Stimulated activated CD8-positive, alpha-beta memory T cell treated with anti-CD3 and anti-CD28 coated beads, Interleukin-12 subunit alpha, Interleukin-12 subunit beta, amount 100 ng/mL, for 4 hours (primary cell): ENCODE results near the gene FNDC3B.

Experiments
- DNase-seq: peaks from one replicate; pipeline ENCODE4 v3.0.0-alpha.2; 2020; ENCODE audit warnings: low read depth

The FNDC3B gene

DNA sequence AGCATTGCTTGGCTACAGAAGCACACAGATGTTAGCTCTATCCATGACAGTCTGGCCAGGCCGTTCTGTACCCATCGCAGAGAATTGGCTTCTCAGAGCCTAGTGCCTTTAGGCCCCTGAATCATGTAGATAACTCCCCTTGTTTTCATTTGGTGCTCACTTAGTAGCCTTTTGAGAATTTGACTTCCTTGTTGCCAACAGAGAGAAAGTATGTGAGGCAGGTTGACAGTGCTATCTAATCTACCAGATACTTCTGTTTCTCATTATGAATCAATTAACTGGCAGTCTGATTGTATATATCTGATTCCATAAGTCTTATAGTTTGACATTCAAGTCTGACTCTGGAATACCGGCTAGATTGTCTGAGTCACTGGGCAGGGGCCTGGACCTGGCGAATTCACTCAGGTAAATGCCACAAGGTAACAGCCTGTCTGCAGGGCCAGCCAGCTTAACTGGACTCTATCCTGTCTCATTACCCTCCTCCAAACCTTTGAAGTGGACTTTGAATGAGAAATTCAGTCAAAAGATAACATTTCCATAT lies 248.6 kb downstream of the FNDC3B start:
- no peak for DNase-seq

DNA sequence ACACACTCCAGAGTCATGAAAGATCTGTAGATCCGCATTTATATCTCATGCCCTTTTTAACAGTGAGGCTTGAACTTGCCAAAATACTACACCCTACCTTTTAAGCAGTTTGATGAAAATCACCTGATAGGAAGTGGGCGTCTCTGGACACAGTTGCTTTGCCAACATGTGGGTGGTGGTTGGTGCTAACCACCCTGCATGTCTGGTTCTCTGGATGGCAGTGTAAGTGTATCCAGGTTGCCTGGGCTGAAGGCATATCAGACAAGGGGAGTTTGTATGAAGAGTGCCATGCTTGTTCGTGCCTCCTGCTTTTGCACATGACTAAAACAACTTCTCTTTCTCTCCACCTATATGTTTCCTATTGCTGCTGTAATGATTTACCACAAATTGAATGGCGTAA lies 249.3 kb downstream of the FNDC3B start:
- DNase-seq: no peak

DNA sequence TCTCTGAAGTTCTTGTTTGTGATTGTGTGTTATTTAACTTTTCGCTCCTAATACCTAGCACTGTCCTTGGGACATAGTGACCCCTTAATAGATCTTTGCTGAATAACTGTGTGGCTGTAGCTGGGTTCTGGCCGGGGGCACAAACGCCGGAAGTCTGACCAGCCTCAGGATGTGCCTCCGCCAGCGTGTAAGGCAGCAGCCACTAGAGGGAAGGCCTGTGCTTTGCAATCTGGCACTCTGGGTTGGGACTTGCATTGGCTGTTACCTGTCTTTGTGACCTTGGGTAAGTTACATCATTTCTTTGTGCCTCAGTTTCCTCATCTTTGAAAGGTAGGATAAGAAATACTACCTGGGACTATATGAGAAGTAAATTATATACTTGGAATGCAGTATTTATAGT lies 250.2 kb downstream of the FNDC3B start:
- no peak for DNase-seq

DNA sequence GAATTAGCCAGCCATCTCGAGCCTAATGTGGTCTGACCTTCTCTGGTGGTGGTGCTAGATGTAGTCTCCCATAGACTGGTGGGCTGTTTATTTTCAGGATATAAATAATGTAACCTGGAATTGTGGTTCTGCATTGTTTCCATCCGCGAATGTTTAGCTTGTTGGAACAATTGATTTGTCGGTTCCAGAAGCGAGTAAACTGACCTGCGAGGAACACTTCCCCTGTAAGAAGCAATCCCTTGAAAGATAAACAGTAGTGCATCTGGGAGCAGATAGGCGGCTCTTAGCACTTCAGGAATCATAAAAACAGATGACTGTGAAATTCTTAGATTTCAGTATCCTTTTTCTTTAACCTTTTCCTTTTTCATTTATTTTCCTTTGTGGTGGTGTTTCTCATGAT lies 251.1 kb downstream of the FNDC3B start:
- DNase-seq: no peak

DNA sequence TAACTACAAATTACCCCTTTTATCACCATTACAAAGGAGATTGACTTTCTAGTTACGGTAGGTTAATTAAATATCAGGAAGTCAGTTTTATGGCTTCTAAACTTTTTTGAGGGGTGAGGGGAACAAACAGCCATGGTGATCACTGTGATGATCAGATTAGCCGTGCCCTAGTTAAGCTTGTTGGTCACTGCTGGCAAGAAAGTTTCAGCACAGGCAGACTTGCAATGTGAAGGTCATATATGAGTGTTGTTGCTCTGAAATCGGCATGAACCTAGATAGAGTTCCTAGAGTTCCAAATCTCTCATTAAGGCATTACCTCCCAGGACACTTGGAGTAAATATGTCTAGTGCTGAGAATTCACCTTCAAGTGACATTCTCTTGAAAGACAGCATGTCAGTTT lies 252.3 kb downstream of the FNDC3B start:
- no peak for DNase-seq

DNA sequence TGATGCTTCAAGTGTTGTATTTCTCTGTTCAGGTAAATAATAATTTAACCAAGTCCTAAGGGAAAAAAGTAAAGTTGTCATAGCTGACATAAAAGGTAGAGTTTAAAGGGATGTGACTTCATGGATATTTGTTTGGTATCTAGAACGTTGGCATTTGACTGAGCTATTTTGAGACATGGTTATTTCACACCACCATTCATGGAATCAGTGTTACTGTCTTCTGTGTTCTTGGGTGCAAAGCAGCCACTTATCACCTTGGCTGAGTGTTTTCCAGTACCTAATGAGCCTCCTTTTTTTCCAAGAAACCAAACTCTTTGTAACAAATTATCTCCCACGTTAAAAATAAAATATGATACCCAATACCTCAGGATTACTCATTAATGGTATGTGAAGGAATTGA lies 253.0 kb downstream of the FNDC3B start:
- no peak for DNase-seq

DNA sequence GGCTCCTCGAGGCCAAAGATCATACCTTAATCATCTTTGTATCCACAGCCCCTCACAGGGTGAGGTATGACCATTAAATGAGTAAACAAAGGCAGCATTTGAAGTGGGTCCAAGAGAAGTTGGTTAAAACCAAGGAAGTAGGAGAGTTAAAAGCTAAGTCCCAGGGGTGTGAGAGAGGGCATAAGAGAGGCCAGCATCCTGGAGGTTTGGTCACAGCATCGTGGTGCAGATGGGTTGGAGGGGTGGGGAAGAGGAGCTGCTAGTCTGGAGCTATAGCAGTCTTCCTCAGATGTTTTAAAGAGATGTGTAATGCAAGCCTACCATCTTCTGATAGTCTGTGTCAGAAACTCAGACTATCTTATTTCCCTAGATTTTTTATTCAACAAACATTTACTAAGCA lies 253.7 kb downstream of the FNDC3B start:
- no peak for DNase-seq

DNA sequence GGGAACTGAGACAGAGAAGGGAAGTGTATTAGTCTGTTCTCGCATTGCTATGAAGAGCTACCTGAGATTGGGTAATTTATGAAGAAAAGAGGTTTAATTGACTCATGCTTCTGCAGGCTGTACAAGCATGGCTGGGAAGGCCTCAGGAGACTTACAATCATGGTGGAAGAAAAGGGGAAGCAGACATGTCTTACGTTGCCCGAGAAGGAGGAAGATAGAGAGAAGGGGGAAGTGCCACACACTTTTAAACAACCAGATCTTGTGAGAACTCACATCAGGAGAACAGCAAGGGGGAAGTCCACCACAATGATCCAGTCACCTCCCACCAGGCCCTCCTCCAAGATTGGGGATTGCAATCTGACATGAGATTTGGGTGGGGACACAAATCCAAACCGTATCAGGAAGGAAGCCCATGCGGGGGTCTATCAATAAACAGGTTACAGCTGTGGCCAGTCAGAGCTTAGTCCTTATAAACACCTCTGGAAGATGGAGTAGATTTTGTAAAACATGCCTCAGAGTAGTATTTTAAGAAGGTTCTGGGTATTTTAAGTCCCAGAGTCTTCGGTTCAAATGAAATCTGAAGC lies 254.9 kb downstream of the FNDC3B start:
- DNase-seq: no peak

DNA sequence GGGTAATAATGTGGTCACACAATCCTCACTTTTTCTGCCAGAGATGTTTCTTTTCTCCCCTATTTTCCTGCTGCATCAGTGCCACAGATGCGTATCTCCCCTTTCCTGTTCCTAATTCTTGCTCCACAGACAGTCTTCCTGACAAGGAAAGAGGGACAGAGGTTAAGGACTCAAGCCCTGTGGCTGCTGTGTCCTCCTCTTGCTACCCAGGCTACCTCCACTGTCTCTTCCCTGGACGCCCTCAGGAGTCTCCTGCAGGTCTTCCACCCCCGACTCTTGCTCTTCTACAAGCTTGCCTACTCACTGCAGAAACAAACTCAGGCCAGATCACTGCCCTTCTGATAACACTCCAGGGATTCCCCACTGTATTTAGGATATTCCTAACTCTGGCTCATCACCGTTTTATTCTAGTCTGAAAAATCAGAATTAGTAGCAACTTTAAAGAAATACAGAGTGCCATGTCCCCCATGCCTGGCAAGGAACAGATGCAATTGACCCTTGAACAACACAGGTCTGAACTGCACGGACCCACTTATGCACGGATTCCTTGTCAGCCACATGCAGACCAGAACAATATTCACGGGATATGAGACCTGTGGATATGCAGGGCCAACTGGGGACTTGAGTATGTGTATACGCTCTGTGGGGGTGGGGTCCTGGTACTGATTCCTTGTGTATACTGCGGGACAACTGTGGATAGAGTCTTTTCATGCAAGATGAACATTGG lies 257.0 kb downstream of the FNDC3B start:
- no peak for DNase-seq

DNA sequence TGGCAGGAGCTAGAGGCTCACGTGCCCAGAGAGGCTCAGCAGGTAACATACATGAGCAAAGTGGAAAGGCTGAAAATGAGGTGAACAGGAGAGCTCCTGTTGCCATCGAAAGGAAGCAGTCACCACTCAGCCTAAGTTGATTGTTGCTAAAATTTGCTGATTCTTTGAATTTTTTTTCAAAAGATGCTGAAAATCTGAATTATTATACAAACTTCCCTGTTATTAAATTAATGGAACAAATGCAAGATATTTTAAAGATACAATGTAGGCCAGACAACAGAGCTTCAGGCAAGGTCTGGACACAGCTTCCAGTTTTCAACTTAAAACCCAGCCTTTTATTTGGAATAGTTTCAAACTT lies 257.6 kb downstream of the FNDC3B start:
- no peak for DNase-seq

DNA sequence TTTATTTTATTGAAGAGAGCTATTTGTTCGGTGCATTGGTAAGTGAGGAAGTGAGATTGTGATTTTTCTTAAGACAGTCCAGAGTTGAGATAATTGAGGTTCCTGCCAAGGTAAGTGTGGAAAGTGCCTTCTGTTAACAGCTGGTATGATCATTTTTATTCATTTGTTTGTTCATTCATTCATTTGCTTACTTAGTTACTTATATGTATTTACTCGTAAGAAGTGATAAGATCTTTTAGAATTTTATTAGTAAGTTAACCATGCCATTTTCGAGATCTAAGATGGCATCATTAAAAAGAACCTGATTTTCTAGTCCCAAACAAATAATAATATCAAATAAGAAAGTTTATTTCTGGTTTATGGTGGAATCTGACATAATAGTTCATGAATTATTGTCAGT lies 258.9 kb downstream of the FNDC3B start:
- DNase-seq: no peak

DNA sequence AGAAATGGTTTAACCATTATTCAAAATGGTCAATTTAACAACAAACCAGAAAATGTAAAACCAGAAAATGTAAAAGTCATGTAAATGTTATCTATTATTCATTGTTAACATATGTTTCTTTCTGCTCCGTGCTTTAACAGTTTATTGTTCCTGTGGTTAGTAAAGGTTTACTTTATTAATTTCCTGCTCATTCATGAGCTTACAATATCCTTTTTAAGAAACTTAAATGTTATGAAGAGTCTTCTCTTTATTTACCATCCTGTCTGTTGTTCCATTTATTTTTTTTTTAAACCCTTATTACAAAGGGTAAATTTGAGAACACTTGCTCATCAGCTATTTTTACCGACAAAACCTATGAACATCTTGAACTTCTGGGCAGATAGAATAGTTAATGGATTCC lies 260.8 kb downstream of the FNDC3B start:
- no peak for DNase-seq

DNA sequence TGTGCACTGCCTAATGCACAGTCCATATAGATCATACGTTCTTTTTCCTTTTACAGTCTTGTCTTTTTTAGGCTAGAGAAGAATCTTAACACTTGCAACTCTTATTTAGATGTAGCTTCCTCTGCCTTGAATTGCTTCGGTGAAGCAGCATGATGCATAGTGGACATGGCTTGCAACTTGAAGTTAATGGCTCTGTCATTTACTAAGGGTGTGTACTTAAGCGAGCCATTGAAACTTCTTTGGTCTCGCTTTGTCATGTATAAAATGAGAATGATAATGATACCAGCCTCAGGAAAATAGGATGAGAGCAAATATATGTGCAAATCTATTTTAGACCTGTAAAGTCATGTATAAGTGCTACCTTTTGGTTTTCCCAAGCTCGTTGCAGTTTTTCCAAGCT lies 261.5 kb downstream of the FNDC3B start:
- no peak for DNase-seq

DNA sequence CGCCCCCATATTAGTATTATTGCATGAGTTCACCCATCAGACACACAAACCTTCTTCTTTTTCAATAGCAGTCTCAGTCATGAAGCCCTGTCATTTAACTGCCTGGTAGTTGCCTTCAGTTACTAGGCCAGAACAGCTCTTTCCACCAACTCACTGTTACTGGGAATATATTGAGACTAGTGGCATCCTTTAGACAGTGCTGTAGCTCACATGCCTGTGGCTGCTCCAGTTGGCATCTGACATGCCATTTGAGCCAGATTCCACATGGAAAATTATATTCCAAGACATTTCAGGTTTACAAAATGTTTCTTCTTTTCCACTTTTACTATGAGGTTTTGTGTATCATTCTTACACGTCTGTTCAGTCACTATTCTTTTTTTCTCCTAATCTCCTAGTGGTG lies 262.8 kb downstream of the FNDC3B start:
- no peak for DNase-seq

DNA sequence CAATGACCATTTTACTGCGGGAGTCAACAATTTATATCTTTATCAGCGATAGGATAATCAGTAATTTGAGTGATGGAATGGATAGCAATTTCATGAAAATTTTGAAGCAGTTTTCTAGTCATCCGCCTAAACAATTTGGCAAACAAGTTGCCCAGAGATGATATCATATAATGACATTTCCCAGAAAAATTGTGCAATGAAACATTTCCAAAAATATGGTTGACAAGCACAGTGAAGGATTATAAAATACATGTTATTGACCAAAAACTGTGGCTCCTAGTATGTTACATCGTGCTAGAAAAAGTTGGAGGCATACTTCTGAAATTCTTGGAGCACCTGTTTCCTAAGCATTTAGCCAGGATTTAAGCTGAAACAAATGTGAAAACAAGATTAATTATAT lies 263.8 kb downstream of the FNDC3B start:
- DNase-seq: no peak

DNA sequence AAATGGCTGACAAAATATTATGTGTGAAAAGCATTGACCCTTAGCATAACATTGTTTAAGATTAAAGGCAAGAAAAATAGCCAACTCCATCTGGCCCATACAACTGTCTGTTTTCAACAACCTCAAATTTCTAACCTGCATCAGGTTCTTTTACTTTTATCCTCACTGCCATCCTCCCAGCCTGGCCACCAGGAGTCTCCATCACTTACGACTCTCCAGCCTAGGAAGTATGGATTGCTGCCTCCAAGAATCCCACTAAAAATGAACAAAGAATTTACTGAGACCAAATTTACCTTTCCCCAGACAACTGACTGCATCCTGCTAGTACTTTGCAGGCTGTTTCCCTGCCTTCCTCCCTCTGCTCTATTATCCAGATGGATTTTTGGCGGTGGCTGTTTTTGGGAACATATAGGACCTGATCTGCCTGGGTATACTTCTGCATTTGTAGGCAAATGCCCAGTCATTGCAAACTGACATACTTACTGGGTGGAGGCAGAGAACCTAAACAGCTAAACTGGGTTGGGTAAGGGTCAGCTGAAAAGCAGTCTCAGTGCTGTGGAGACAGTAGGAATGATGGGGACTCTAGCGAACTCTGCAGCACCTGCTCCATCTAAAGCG lies 264.7 kb downstream of the FNDC3B start:
- no peak for DNase-seq

DNA sequence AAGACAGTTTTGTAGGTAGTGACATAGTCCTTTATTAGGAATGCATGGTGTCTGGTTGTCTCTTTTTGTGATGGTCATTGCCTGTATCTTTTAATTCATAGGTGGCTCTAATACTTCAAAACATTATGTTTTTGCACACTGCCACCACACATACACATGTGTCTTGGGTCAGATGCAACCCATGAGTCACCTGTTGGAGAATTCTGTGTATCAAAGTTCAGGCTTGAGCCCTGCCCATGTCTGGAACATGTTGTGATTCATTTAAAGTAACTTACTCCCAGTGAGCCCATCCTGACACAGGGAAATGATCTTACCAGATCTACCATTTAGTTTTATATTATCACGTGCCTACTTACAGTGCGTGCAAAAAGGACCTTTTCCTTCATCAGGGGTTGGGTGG lies 266.2 kb downstream of the FNDC3B start:
- DNase-seq: no peak

DNA sequence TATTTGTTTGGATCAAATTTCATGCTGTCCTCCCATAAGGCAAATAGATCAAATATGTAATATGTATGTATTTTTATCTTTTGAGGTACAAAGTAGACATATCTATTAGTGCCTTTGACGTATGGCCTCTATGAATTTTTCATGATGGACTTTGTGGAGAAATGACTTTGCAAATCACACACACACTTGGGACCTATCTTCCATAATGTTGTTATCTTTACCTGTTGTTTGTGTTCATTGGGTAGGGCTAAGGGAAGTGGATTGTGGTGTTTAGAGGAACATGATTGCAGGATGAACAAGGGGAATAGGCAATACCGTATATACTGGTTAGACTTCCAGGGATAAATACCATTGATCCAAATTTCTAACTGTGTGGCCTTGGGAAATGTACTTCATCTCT lies 266.6 kb downstream of the FNDC3B start:
- no peak for DNase-seq

DNA sequence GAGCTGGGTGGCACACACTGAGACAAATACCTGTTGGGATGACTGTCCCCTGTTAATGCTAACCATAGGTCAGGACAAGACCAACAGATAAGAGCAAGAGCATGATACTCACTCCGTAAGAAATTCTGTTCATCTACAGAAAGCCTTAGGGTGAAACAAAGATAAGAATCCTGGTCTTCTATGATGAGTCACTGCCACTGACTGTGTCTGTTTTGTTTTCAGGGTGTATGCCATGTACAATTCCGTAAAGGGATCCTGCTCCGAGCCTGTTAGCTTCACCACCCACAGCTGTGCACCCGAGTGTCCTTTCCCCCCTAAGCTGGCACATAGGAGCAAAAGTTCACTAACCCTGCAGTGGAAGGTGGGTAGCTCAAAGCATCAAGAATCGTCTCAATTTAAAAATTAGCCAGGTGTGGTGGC lies 267.8 kb downstream of the FNDC3B start:
- DNase-seq: no peak

DNA sequence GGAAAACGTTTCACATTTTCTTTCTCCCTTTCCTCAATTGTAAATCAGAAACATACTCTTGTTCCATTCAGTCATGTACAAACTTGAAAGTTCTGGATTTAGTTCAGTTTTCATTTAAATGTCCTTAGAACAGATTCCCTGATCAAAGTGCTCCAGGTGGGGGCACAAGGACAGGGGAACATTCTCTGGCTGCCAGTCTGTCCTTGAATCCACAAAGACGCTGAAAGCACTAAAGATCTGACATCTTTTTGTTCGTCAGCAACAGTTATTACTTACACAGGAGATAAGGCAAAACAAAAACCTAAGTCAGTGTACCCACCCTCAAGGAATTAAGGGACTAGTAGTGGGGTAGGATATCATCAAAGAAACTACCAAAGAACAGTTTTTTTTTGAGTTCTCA lies 269.7 kb downstream of the FNDC3B start:
- no peak for DNase-seq

DNA sequence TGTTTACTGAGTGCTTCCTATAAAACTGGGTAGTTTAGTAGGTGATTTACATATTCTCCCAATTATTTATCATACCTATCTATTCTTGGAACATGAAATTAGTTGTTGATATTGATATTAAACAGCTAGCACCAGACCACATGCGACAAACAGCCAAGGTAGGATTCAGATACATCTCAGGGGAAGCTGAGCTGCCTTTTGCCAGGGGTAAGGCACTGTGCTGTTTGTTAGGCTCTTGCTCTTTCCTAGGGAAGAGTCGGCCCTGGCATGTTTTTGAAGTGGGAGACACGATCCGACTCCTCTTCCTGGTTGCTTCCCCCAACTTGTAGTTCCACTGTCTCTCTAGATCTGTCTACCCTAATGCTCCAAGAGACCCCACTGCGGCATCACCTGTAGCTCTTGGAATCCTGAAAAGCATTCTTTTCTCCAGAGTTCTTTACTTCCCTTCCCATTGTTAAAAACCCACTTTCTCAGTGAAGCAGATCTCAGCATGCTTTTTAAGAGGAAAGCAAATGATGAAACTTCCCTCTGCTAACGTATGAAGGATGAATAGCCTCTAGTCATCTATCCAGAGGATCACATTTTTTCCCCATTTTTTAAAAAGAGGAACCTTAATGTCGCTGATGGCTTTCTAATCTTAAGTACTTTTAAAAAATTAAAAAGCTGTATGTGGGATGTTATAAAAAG lies 270.5 kb downstream of the FNDC3B start:
- no peak for DNase-seq

DNA sequence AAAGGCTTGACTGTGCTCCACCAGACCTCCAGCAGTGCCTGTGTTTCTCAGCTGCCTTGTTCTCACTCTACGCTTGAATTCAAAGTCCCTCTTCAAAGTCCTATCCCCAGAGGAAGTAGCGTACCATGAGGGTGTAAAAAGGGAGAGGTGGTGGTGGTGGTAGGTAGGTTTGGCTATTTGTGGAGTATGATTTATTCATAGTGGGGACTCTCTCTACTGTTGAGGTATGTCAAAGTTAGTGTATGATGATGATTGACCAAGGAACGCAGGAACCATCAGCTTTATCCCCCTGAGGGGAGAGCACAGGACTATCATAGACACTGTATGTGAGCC lies 271.0 kb downstream of the FNDC3B start:
- DNase-seq: no peak

DNA sequence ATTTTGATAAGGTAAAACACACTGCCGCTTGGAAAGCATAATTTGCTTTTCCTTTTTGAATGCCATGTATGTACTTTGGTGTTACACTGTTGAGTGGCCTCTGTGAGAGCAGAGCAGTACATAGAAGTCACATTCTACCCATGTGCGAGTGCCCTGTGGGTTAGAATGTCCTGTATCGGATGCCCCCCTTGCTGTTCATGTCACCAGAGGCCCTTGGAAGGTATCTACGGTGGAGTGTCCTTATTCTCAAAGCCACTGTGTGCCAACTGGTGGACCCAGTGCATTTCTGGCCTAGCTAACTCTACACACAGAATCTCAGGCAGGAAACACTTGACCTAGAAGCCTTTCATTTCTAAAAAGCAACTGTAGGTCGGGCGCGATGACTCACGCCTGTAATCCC lies 271.8 kb downstream of the FNDC3B start:
- DNase-seq: no peak
